ENCODE results near the gene CCDC60.

DNA sequence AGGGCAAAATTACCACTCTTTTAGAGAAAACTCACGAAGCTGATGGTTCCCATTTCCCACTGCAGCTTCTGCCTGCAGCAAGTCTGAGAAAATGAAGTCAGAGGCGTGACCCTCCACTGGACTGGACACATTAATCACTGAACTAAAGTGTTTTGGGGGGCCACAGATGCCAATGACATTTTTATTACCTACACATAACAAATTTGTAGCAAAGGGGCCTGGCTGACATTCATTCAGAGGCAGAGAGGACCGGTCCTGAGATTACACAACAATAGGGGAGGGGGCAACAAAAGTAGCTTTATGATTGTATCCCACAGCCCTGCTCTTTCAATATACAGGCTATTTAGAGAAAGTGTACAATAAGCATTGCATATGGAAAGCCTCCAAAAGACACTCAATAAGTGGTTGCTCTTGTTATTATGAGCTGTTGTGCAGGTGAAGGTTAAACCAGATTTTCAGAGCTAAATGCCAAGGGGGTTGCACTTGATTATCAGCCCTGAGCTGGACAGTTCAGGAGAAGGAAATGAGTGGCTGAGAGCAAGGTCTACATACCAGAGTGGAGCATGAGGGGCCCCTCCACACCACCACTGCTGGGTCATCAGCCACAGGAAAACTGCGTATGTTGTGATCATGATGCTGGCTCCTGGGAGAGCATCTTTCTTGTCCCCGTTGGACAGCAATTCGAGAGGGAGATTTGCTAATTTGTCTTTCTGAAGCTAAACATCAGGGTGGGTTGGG, 41.5 kb upstream of the CCDC60 start:
- TF ChIP-seq KDM1A (IDR thresholded peaks at IDR 0.05; ENCODE audit: borderline replicate concordance) (no peak), SIN3A (IDR thresholded peaks at IDR 0.05; ENCODE audit: low read depth, low read length) (no peak), POLR2A (IDR thresholded peaks at IDR 0.05; ENCODE audit: low read depth, low read length) (no peak)
- TF ChIP-seq, protein P1, sequence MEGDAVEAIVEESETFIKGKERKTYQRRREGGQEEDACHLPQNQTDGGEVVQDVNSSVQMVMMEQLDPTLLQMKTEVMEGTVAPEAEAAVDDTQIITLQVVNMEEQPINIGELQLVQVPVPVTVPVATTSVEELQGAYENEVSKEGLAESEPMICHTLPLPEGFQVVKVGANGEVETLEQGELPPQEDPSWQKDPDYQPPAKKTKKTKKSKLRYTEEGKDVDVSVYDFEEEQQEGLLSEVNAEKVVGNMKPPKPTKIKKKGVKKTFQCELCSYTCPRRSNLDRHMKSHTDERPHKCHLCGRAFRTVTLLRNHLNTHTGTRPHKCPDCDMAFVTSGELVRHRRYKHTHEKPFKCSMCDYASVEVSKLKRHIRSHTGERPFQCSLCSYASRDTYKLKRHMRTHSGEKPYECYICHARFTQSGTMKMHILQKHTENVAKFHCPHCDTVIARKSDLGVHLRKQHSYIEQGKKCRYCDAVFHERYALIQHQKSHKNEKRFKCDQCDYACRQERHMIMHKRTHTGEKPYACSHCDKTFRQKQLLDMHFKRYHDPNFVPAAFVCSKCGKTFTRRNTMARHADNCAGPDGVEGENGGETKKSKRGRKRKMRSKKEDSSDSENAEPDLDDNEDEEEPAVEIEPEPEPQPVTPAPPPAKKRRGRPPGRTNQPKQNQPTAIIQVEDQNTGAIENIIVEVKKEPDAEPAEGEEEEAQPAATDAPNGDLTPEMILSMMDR (IDR thresholded peaks at IDR 0.05 in 2 of 3, conservative IDR thresholded peaks at IDR 0.05 in 1 of 3; ENCODE audit: control insufficient read depth in 2 of 3, extremely low read depth in 1 of 3, insufficient read depth in 1 of 3, low read depth in 3 of 3, low read length in 3 of 3), result no peak

All from GM12878 (cell line).